T-helper 1 cell treated with Interleukin-12 subunit alpha and Interleukin-12 subunit beta and Interleukin-4 antibody, amounts not matched to agents 30 μg/mL and 1 μg/mL, for 36 hours (primary cell): Measurements from ENCODE around the gene ZNF669.

Experiments
- H3K27ac Mint-ChIP-seq: one replicate; pipeline ENCODE4 v1.8.0; 2021; ENCODE audit warnings: mild to moderate bottlenecking, mixed read lengths
- H3K27me3 Mint-ChIP-seq: one replicate; pipeline ENCODE4 v1.8.0; 2021; ENCODE audit warnings: low read depth, mixed read lengths
- H3K36me3 Mint-ChIP-seq: one replicate; pipeline ENCODE4 v1.8.0; 2021; ENCODE audit warnings: low read depth, mixed read lengths
- H3K4me1 Mint-ChIP-seq: one replicate; pipeline ENCODE4 v1.8.0; 2021; ENCODE audit warnings: low read depth, mixed read lengths
- H3K4me3 Mint-ChIP-seq: one replicate; pipeline ENCODE4 v1.8.0; 2021; ENCODE audit warnings: mild to moderate bottlenecking, moderate library complexity, mixed read lengths
- H3K9me3 Mint-ChIP-seq: one replicate; pipeline ENCODE4 v1.8.0; 2021; ENCODE audit warnings: mixed read lengths

ZNF669 gene

GRCh38 chr1:247096958-247097357 is 7.2 kb downstream of the ZNF669 start:
- Mint-ChIP-seq H3K36me3 (peaks cover 58% of the 10 kb centered on the region), H3K4me3 (no peak overlapping the region), H3K4me1 (no peaks in the 10 kb centered on the region)

GRCh38 chr1:247096544-247096943 is 7.6 kb downstream of the ZNF669 start:
- Mint-ChIP-seq H3K27ac (peak overlapping the region; percentile 20), H3K36me3 (peaks cover 54% of the 10 kb centered on the region), H3K9me3 (peaks cover 55% of the 10 kb centered on the region), H3K27me3 (no peaks in the 10 kb centered on the region), H3K4me3 (no peak overlapping the region), H3K4me1 (no peaks in the 10 kb centered on the region)

More at GRCh38 chr1:247096958-247097357, 7.2 kb downstream of the ZNF669 start:
- Mint-ChIP-seq H3K27ac (peak overlapping the region; percentile 20), H3K9me3 (peaks cover 59% of the 10 kb centered on the region), H3K27me3 (no peaks in the 10 kb centered on the region)

GRCh38 chr1:247096112-247096511 is 8.0 kb downstream of the ZNF669 start:
- H3K36me3 Mint-ChIP-seq: peaks cover 50% of the 10 kb centered on the region
- no peak overlapping the region for H3K4me3 Mint-ChIP-seq
- H3K9me3 Mint-ChIP-seq: peaks cover 51% of the 10 kb centered on the region

GRCh38 chr1:247090455-247090854 is 13.7 kb downstream of the ZNF669 start:
- Mint-ChIP-seq H3K4me1 (no peaks in the 10 kb centered on the region), H3K9me3 (peaks cover 9% of the 10 kb centered on the region), H3K27ac (no peak overlapping the region), H3K4me3 (no peak overlapping the region), H3K36me3 (no peaks in the 10 kb centered on the region), H3K27me3 (no peaks in the 10 kb centered on the region)

More at GRCh38 chr1:247096112-247096511, 8.0 kb downstream of the ZNF669 start:
- Mint-ChIP-seq H3K27me3 (no peaks in the 10 kb centered on the region), H3K27ac (no peak overlapping the region), H3K4me1 (no peaks in the 10 kb centered on the region)

- no peaks in the 10 kb centered on the region for H3K4me1 Mint-ChIP-seq
- H3K27me3 Mint-ChIP-seq: no peaks in the 10 kb centered on the region
- H3K4me3 Mint-ChIP-seq: no peak overlapping the region
- no peaks in the 10 kb centered on the region for H3K36me3 Mint-ChIP-seq
- no peak overlapping the region for H3K27ac Mint-ChIP-seq
- H3K9me3 Mint-ChIP-seq: peaks cover 13% of the 10 kb centered on the region
Measured at GRCh38 chr1:247089616-247090375, 14.4 kb downstream of the ZNF669 start.

GRCh38 chr1:247088967-247089366 is 15.2 kb downstream of the ZNF669 start:
- H3K4me3 Mint-ChIP-seq: no peak overlapping the region
- no peaks in the 10 kb centered on the region for H3K36me3 Mint-ChIP-seq
- H3K27me3 Mint-ChIP-seq: no peaks in the 10 kb centered on the region
- H3K27ac Mint-ChIP-seq: no peak overlapping the region
- no peaks in the 10 kb centered on the region for H3K4me1 Mint-ChIP-seq
- H3K9me3 Mint-ChIP-seq: peaks cover 16% of the 10 kb centered on the region

GRCh38 chr1:247087256-247087655 is 16.9 kb downstream of the ZNF669 start:
- H3K27ac Mint-ChIP-seq: no peak overlapping the region
- H3K4me3 Mint-ChIP-seq: no peak overlapping the region
- peaks cover 21% of the 10 kb centered on the region for H3K9me3 Mint-ChIP-seq
- no peaks in the 10 kb centered on the region for H3K4me1 Mint-ChIP-seq
- peaks cover 4% of the 10 kb centered on the region for H3K27me3 Mint-ChIP-seq
- no peaks in the 10 kb centered on the region for H3K36me3 Mint-ChIP-seq

GRCh38 chr1:247085310-247085709 is 18.8 kb downstream of the ZNF669 start:
- no peak overlapping the region for H3K27ac Mint-ChIP-seq
- no peak overlapping the region for H3K4me3 Mint-ChIP-seq
- peaks cover 7% of the 10 kb centered on the region for H3K27me3 Mint-ChIP-seq
- no peaks in the 10 kb centered on the region for H3K4me1 Mint-ChIP-seq
- peaks cover 23% of the 10 kb centered on the region for H3K9me3 Mint-ChIP-seq
- H3K36me3 Mint-ChIP-seq: no peaks in the 10 kb centered on the region

GRCh38 chr1:247084771-247085170 is 19.4 kb downstream of the ZNF669 start:
- Mint-ChIP-seq H3K4me1 (no peaks in the 10 kb centered on the region), H3K4me3 (no peak overlapping the region), H3K27ac (no peak overlapping the region), H3K36me3 (no peaks in the 10 kb centered on the region), H3K27me3 (peaks cover 7% of the 10 kb centered on the region), H3K9me3 (peaks cover 23% of the 10 kb centered on the region)

- peak overlapping the region; percentile 88 for H3K4me3 Mint-ChIP-seq
- H3K27me3 Mint-ChIP-seq: peaks cover 7% of the 10 kb centered on the region
- peaks cover 9% of the 10 kb centered on the region for H3K4me1 Mint-ChIP-seq
- H3K9me3 Mint-ChIP-seq: peaks cover 29% of the 10 kb centered on the region
- H3K36me3 Mint-ChIP-seq: peaks cover 1% of the 10 kb centered on the region
- H3K27ac Mint-ChIP-seq: no peak overlapping the region
Measured at GRCh38 chr1:247079141-247079874, 24.8 kb downstream of the ZNF669 start.

GRCh38 chr1:247078258-247079140 is 25.7 kb downstream of the ZNF669 start, which contains the start of gene ZNF670:
Gene ZNF670 (minus strand): TSS chr1:247078811. CDS start chr1:247078596, 215 bp downstream.
- peak within 1 kb of the TSS; percentile 88 for H3K4me3 Mint-ChIP-seq
- peaks cover 7% of the 10 kb centered on the region for H3K27me3 Mint-ChIP-seq
- H3K4me1 Mint-ChIP-seq: peaks cover 9% of the 10 kb centered on the region
- H3K27ac Mint-ChIP-seq: peak within 1 kb of the TSS; percentile 65
- H3K9me3 Mint-ChIP-seq: peaks cover 30% of the 10 kb centered on the region
- peaks cover 3% of the 10 kb centered on the region for H3K36me3 Mint-ChIP-seq

- Mint-ChIP-seq H3K36me3 (peaks cover 3% of the 10 kb centered on the region), H3K4me3 (peak overlapping the region; percentile 88), H3K4me1 (peaks cover 9% of the 10 kb centered on the region), H3K9me3 (peaks cover 28% of the 10 kb centered on the region), H3K27me3 (peaks cover 6% of the 10 kb centered on the region), H3K27ac (peak overlapping the region; percentile 32)
Measured at GRCh38 chr1:247077876-247078257, 26.3 kb downstream of the ZNF669 start.

GRCh38 chr1:247077213-247077612 is 26.9 kb downstream of the ZNF669 start:
- Mint-ChIP-seq H3K9me3 (peaks cover 28% of the 10 kb centered on the region), H3K27ac (no peak overlapping the region)

GRCh38 chr1:247070645-247071044 is 33.5 kb downstream of the ZNF669 start:
- H3K4me3 Mint-ChIP-seq: no peak overlapping the region
- peaks cover 3% of the 10 kb centered on the region for H3K36me3 Mint-ChIP-seq
- no peaks in the 10 kb centered on the region for H3K4me1 Mint-ChIP-seq
- H3K27me3 Mint-ChIP-seq: no peaks in the 10 kb centered on the region
- H3K9me3 Mint-ChIP-seq: peaks cover 64% of the 10 kb centered on the region
- H3K27ac Mint-ChIP-seq: no peak overlapping the region

More at GRCh38 chr1:247077213-247077612, 26.9 kb downstream of the ZNF669 start:
- Mint-ChIP-seq H3K27me3 (peaks cover 2% of the 10 kb centered on the region), H3K4me1 (peaks cover 9% of the 10 kb centered on the region), H3K36me3 (peaks cover 3% of the 10 kb centered on the region), H3K4me3 (no peak overlapping the region)
